CD4-positive, alpha-beta T cell treated with Interleukin-10 for 1 hour (primary cell): ENCODE data around the gene CAPN2.

Experiments
- DNase-seq: peaks from one replicate; pipeline ENCODE4 v3.0.0-alpha.2; 2020

Gene CAPN2

DNA sequence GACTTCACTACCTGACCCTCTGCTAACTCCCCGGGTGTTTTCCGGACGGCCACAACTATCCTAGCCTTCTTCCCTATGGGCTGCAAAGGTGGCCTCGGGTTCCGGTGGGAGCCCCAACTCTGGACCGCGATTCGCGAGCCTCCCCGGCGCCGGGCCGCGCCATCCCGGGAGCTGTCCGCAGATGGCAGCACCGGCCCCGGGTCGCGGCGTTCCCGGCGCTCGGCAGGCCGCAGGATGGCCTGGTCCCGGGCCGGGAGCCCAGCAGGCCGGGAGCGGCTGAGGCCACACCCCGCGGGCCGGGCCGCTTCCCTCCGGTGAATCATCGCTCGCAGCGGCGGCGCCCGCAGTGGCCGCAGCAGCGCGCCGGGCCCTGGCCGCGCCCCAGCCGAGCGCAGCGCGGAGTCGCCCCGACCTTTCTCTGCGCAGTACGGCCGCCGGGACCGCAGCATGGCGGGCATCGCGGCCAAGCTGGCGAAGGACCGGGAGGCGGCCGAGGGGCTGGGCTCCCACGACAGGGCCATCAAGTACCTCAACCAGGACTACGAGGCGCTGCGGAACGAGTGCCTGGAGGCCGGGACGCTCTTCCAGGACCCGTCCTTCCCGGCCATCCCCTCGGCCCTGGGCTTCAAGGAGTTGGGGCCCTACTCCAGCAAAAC is at the start of gene CAPN2:
TSS of gene CAPN2 (plus strand) at position 346 of the 656 bp plus-strand sequence. CDS start at position 448, 102 bp downstream.
- peak; percentile 65 for DNase-seq

DNA sequence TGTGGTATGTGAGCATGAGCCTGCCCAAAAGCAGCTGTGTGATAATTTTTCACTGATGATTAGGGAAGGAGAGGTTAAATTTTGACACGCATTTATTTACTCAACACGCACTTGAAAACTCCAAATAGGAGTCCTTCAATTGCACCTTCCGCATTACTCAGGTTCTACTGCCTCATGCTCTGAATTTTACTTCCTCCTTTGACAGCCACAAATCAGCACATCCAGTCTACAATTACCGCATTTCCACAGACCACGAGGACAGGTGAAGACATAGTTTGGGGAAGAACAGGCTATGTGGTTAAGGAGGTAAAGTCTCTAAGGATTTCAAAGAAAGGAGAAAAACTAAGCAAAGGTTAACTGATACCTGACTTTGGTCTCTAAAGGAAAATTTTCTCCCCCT is 49.4 kb upstream of the CAPN2 start:
- DNase-seq: no peak

- DNase-seq: no peak
These were observed 48.2 kb upstream of the CAPN2 start for GRCh38 chr1:223664106-223664505.

DNA sequence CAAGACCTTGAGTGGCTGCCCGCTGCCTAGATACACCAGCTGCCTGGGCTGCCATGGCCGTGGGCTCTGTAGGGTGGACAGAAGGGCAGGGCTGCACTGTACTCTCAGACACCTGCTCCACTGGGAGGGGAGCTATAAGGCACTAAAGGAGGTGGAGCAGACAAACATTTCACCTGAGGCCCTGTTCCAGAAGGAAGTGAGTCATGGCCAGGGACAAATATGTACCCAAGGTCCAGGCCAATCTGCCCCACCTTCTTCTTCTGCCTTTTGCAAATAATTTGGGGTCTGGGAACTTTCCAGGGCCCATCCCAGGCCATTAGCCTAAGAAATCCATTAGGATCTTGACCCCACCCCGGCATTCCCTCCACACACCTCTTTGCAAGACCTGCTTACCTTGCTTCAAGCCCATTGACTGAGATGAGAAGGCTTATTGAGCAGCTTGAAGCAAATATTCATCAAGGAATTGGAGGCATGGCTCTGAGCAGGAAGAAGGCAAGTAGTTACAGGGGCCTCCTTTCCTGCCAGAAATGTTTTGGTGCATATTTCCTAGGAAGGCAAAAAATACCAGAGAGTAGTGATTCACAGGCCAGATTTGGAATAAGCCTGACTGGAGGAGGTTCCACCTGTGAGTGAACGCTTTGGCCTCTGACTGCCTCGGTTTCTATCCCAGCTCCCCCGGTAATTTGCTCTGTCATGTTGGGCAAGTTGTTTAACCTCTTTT is 46.6 kb upstream of the CAPN2 start, which contains the start of gene CAPN8:
TSS of gene CAPN8 (minus strand) at position 110 of the 721 bp plus-strand sequence. CDS start at position 55, 55 bp downstream.
- DNase-seq: no peak

DNA sequence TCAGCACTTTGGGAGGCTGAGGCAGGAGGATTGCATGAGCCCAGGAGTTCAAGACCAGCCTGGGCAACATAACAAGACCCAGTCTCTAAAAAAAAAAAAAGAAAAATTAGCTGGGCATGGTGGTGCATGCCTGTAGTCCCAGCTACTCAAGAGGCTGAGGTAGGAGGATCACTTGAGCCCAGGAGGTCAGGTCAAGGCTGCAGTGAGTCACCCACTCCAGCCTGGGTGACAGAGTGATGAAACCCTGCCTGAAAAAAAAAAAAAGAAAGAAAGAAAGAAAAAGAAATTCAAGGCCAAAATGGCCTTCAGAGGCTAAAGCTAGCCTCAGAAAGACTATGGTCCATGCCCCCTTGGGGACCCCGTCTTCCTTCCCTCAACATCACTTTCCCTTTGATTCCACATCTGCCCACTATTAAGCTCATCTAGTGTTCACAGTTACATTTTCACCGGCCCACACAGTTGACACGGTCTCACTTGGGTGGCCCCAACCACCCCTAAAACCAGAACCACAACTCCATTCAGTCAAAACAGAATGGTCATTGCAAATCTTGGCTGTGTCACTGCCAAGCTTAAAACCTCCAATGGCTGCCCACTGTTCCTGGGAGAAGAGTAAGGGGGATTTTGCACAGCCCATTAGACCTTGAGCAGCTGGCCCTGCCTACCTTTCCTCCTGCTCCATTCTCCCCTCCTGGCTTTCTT is 44.7 kb upstream of the CAPN2 start:
- DNase-seq: no peak

- no peak for DNase-seq
These were observed 43.1 kb upstream of the CAPN2 start for GRCh38 chr1:223669003-223669795.

- DNase-seq: peak; percentile 19
These were observed 41.7 kb upstream of the CAPN2 start for GRCh38 chr1:223670458-223671159.

DNA sequence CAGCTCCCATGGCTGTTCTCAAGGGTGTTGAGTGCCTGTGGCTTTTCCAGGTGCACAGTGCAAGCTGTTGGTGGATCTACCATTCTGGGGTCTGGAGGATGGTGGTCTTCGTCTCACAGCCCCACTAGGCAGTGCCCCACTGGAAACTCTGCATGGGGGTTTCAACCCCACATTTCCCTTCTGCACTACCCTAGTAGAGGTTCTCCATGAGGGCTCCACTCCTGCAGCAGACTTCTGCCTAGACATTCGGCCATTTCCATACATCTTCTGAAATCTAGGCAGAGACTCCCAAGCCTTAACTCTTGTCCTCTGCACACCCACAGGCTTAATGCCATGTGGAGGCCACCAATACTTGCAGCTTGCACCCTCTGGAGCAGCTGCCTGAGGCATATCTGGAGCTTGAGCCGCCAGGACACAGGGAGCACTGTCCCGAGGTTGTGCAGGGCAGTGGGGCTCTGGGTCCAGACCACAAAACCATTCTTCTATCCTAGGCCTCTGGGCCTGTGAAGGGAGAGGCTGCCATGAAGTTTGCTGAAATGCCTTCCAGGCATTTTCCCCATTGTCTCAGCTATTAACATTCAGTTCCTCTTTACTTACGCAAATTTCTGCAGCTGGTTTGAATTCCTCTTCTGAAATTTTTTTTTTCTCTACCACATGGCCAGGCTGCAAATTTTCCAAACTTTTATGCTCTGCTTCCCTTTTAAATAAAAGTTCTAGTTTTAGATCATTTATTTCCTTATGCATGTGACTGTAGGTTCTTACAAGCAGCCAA is 38.0 kb upstream of the CAPN2 start:
- DNase-seq: no peak

DNA sequence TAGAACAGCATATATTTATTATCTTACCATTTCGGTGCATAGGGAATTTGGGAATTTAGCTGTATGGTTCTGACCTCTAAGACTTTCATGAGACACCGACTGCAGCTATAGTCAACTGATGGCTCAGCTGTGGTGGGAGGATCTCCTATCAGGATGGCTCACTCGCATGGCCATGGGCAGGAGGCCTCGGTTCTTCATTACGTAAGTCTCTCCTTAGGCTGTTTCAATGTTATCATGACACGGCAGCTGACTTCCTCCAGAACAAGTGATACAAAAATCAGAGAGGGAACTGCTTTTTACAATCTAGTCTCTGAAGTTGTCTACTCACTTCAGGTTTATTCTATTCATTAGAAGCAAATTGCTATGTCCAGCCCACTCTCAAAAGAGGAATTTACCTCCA is 33.5 kb upstream of the CAPN2 start:
- DNase-seq: no peak

DNA sequence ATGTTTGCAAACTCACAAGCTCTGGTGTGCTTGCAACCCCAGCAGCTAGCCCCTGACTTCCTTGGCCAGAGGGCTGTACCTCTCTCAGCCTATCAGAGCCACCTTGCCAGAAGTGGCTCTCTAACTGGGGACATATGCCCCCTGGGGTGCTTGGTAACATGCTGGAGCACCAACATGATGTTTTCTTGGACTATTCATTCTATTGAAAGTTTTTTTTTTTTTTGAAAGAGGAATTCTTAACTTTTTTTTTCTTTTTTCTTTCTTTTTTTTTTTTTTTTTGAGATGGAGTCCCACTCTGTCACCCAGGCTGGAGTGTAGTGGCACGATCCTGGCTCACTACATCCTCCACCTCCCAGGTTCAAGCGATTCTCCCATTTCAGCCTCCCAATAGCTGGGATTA is 32.2 kb upstream of the CAPN2 start:
- DNase-seq: no peak

DNA sequence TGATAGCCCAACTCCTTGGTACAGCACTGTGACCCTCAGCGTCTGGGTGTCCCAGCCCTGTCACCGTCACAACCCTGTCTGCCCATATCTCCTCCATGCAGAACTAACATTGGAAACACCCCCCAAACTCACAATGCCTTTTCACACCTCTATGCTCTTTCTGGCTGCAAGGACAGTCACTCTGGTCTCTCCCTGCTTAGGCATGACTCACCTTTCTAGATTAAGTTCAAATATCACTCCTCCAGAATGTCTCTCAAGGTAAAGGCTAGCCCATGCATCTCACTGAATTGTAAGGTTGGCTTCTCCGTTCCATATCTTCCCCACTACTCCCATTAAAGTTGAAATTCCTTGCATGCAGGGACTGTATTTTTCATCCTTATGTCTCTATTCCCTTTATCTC is 29.8 kb upstream of the CAPN2 start:
- DNase-seq: no peak

- peak; percentile 61 for DNase-seq
These were observed 28.5 kb upstream of the CAPN2 start for GRCh38 chr1:223683586-223684487.

DNA sequence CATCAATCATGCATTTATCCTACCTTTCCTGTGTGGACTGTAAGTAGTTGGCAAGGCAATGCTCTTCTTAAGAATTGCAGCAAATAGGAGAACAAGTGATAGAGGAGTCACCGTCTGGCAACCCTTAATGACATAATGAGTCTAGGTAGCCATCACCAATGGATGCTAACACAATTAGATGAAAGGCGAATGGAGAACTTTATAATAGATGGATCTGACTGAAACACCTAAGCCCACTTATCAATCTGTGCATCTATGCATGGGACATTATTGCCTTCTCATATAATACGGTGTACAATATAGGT is 27.9 kb upstream of the CAPN2 start:
- no peak for DNase-seq

DNA sequence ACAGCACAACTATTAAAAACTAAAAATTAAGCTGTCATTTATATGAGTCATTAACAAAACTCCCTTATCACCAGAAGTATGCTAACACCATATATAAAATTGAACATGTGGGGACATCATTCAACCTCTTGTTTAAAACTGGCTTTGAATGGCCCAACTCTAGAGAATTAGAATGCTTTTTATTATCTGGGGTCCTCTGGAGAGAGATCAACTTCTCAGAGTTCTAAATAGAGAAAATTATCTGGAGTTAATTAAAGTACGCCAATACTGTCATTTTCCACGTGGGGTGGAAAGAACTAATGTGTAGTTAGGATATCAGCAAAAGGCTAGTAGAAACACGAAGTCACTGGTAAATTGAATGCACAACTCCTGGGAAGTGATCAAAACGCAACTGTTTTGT is 21.2 kb upstream of the CAPN2 start:
- DNase-seq: no peak

- DNase-seq: no peak
These were observed 17.3 kb upstream of the CAPN2 start for GRCh38 chr1:223695014-223695548.

- DNase-seq: no peak
These were observed 16.4 kb upstream of the CAPN2 start for GRCh38 chr1:223695941-223696340.

GRCh38 chr1:223700388-223700918 is 11.9 kb upstream of the CAPN2 start:
- no peak for DNase-seq

DNA sequence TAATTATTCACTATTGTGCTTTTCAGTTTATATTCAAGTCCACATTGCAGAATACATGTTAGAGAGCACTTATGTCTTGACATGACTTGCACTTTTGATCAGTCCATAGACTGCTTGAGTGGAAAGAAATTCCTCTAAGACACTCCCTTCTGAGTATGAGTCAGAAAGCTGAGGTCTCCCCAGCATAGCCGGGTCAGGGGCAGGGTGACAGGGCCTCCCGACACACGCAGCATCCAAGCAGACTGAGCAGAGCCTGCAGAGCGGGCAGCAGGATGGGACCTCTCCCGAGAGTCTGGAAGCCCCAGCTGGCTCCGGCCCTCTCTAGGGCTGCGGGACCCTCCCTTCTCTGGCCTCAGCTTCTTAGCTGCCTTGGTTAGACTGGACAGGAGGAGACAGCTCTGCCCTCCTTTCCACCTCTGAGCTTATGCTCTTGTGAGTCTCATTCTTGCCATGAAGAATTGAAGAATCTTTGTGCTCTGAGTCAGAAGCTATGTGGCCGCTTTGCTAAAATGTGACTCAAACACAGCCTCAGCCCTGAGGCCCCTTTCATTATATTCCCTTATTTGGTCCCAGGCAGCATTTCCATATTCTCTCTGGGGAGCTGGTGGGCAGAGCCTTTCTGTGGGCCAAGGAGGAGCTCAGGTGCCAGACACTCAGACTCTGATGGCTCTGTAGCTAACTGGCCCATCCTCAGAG is 11.2 kb upstream of the CAPN2 start:
- no peak for DNase-seq
